Activated CD4-positive, alpha-beta T cell treated with anti-CD3 and anti-CD28 coated beads, Interleukin-2, amount 10 ng/mL, durations not matched to agents 24 days and 14 days (primary cell): ENCODE data around the gene CRK. TPM values are rescaled to one million over a fixed set of nuclear protein-coding genes. Genes with fewer than 3 reads are reported as not detected.
A peak's percentile ranks its signal among the peaks of the same experiment; 100 is the strongest.

Experiments
- DNase-seq: peaks from one replicate; pipeline ENCODE4 v3.0.0; 2022
- H3K27ac Mint-ChIP-seq: one replicate; pipeline ENCODE4 v1.8.0; 2022; ENCODE audit warnings: mild to moderate bottlenecking, mixed read lengths
- H3K27me3 Mint-ChIP-seq: one replicate; pipeline ENCODE4 v1.8.0; 2022; ENCODE audit warnings: mixed read lengths
- H3K36me3 Mint-ChIP-seq: one replicate; pipeline ENCODE4 v1.8.0; 2022; ENCODE audit warnings: low read depth, mild to moderate bottlenecking, mixed read lengths
- H3K4me1 Mint-ChIP-seq: one replicate; pipeline ENCODE4 v1.8.0; 2021; ENCODE audit warnings: mixed read lengths
- H3K4me3 Mint-ChIP-seq: one replicate; pipeline ENCODE4 v1.8.0; 2022; ENCODE audit warnings: mild to moderate bottlenecking, moderate library complexity, mixed read lengths
- H3K9me3 Mint-ChIP-seq: one replicate; pipeline ENCODE4 v1.8.0; 2021; ENCODE audit warnings: mixed read lengths
- intact Hi-C: fragments of 100-400 bp; cut with micrococcal nuclease; formaldehyde crosslinking; loops from one replicate; pipeline ENCODE4 v1.15.1; 2023
- total RNA-seq: library from RNA; stranded (reverse); gene quantifications from 2 replicates; pipeline ENCODE4 v1.2.3, GENCODE V29; 2022

The CRK gene
- total RNA-seq, 1 donor from 2014 or later = 22.5 TPM

GRCh38 chr17:1372618-1373017 lies 83.4 kb downstream of the CRK start:
- Mint-ChIP-seq H3K9me3 (no peaks in the 10 kb centered on the region), H3K36me3 (peaks cover 24% of the 10 kb centered on the region), H3K4me1 (peaks cover 45% of the 10 kb centered on the region), H3K4me3 (no peak overlapping the region), H3K27me3 (no peaks in the 10 kb centered on the region), H3K27ac (peak overlapping the region; percentile 32)
- intact Hi-C loops = loop anchor here (10.0 kb wide), 1 partner anchor 252 kb away; the partner anchor contains the start of gene SLC43A2
- DNase-seq = no peak

GRCh38 chr17:1371893-1372590 lies 84.0 kb downstream of the CRK start:
- intact Hi-C loops = loop anchor here (10.0 kb wide), 1 partner anchor 253 kb away; the partner anchor contains the start of gene SLC43A2
- DNase-seq = no peak
- Mint-ChIP-seq H3K27ac (peak overlapping the region; percentile 32), H3K4me1 (peaks cover 45% of the 10 kb centered on the region), H3K9me3 (no peaks in the 10 kb centered on the region), H3K4me3 (no peak overlapping the region), H3K27me3 (no peaks in the 10 kb centered on the region), H3K36me3 (peaks cover 25% of the 10 kb centered on the region)

Other genes starting within 250 kb of the CRK start
- not detected in 2 replicates for gene BHLHA9, start 185.8 kb downstream of the CRK start, total RNA-seq
- gene TRARG1, start 176.6 kb downstream of the CRK start, total RNA-seq = 0.07 TPM in 2 replicates
- 493 and 504 TPM in 2 replicates for gene YWHAE, start 56.0 kb downstream of the CRK start, total RNA-seq
- 37.4 and 43.4 TPM in 2 replicates for gene MYO1C, start 36.5 kb upstream of the CRK start, total RNA-seq
- 19.1 and 21.0 TPM in 2 replicates for gene INPP5K, start 60.4 kb upstream of the CRK start, total RNA-seq
- gene PITPNA, start 106.6 kb upstream of the CRK start, total RNA-seq = 74.3 and 76.1 TPM in 2 replicates
- 2.8 and 3.4 TPM in 2 replicates for gene SLC43A2, start 172.6 kb upstream of the CRK start, total RNA-seq
- gene SCARF1, start 189.5 kb upstream of the CRK start, total RNA-seq = 8.4 and 9.5 TPM in 2 replicates
- 7.3 and 11.4 TPM in 2 replicates for gene RILP, start 193.6 kb upstream of the CRK start, total RNA-seq
- 432 and 442 TPM in 2 replicates for gene PRPF8, start 228.6 kb upstream of the CRK start, total RNA-seq